ENCODE data around the gene CEACAM6. TPM values are rescaled to one million over a fixed set of nuclear protein-coding genes. Genes with fewer than 3 reads are reported as not detected.

Gene CEACAM6
- total RNA-seq, 1 experiment from 2014 or later = 0.37 TPM

- no peaks in the 10 kb centered on the region; the same call in 1 of the 2 replicates for H3K27me3 Mint-ChIP-seq (ENCODE audit: low read depth)
- TF ChIP-seq CBFB (CRISPR knock-in tag; IDR thresholded peaks at IDR 0.05; ENCODE audit: low read depth) (no peak), ZNF121 (CRISPR knock-in tag; IDR thresholded peaks at IDR 0.05) (no peak), IRF1 (CRISPR knock-in tag; IDR thresholded peaks at IDR 0.05) (no peak), FOXK1 (CRISPR knock-in tag; IDR thresholded peaks at IDR 0.05) (no peak), FOXJ3 (CRISPR knock-in tag; IDR thresholded peaks at IDR 0.05; ENCODE audit: borderline replicate concordance) (no peak), ELF4 (CRISPR knock-in tag; IDR thresholded peaks at IDR 0.05; ENCODE audit: low read depth) (no peak), USF2 (CRISPR knock-in tag; IDR thresholded peaks at IDR 0.05) (no peak), OVOL2 (CRISPR knock-in tag; IDR thresholded peaks at IDR 0.05; ENCODE audit: borderline replicate concordance) (no peak), ZNF317 (CRISPR knock-in tag; IDR thresholded peaks at IDR 0.05; ENCODE audit: borderline replicate concordance, low read depth) (no peak)
- no peaks in the 10 kb centered on the region for H3K9me3 Mint-ChIP-seq
- no peak overlapping the region for H3K4me3 Mint-ChIP-seq
- DNase-seq (ENCODE audit: low spot score) (no peak), ATAC-seq (no peak)
- ChIA-PET CTCF (interaction anchor here (0.6 to 3.5 kb wide), 8 partner anchors 19 to 217 kb away, joined by 3 to 24 read pairs (median 6); no protein-coding TSS in a partner anchor), POLR2A (no interaction called here)
- no peak overlapping the region for H3K27ac Mint-ChIP-seq
- H3K4me1 Mint-ChIP-seq = no peaks in the 10 kb centered on the region
- no peaks in the 10 kb centered on the region for H3K36me3 Mint-ChIP-seq
Observed at GRCh38 chr19:41813911-41814310, 58.6 kb downstream of the CEACAM6 start.

- H3K27ac Mint-ChIP-seq = no peak overlapping the region
- POLR2A ChIA-PET = no interaction called here
- H3K36me3 Mint-ChIP-seq = no peaks in the 10 kb centered on the region
- H3K27me3 Mint-ChIP-seq (ENCODE audit: low read depth) = no peaks in the 10 kb centered on the region; the same call in 1 of the 2 replicates
- TF ChIP-seq ZNF396 (CRISPR knock-in tag; IDR thresholded peaks at IDR 0.05; ENCODE audit: borderline replicate concordance) (no peak), IRF1 (CRISPR knock-in tag; IDR thresholded peaks at IDR 0.05) (no peak), FOXP1 (CRISPR knock-in tag; IDR thresholded peaks at IDR 0.05; ENCODE audit: borderline replicate concordance) (no peak)
- CTCF ChIA-PET = interaction anchor here (3.5 kb wide), 1 partner anchor 23 kb away, joined by 24 read pairs; no protein-coding TSS in a partner anchor
- no peaks in the 10 kb centered on the region for H3K9me3 Mint-ChIP-seq
- H3K4me3 Mint-ChIP-seq = no peak overlapping the region
- DNase-seq (ENCODE audit: low spot score) = no peak
- H3K4me1 Mint-ChIP-seq = no peaks in the 10 kb centered on the region
- ATAC-seq = no peak
Observed at GRCh38 chr19:41815301-41815700, 60.0 kb downstream of the CEACAM6 start.

- no peaks in the 10 kb centered on the region for H3K4me1 Mint-ChIP-seq
- H3K9me3 Mint-ChIP-seq = no peaks in the 10 kb centered on the region
- ATAC-seq (no peak), DNase-seq (ENCODE audit: low spot score) (no peak)
- H3K36me3 Mint-ChIP-seq = no peaks in the 10 kb centered on the region
- ChIA-PET POLR2A (no interaction called here), CTCF (interaction anchor here (11.4 kb wide), 1 partner anchor 23 kb away, joined by 190 read pairs; the partner anchor contains the start of gene CEACAM3)
- no peaks in the 10 kb centered on the region; the same call in 1 of the 2 replicates for H3K27me3 Mint-ChIP-seq (ENCODE audit: low read depth)
- no peak overlapping the region for H3K4me3 Mint-ChIP-seq
- H3K27ac Mint-ChIP-seq = no peak overlapping the region
- TF ChIP-seq IRF1 (CRISPR knock-in tag; IDR thresholded peaks at IDR 0.05) (no peak), AR (CRISPR knock-in tag; IDR thresholded peaks at IDR 0.05) (no peak), ZSCAN18 (CRISPR knock-in tag; IDR thresholded peaks at IDR 0.05) (no peak), STAT6 (CRISPR knock-in tag; conservative IDR thresholded peaks at IDR 0.05; ENCODE audit: low read depth) (no peak), TEAD1 (CRISPR knock-in tag; IDR thresholded peaks at IDR 0.05) (no peak), ZNF219 (CRISPR knock-in tag; IDR thresholded peaks at IDR 0.05; ENCODE audit: borderline replicate concordance) (no peak)
Observed at GRCh38 chr19:41816761-41817160, 61.4 kb downstream of the CEACAM6 start.
